ENCODE data around the gene SETD7. TPM values are rescaled to one million over a fixed set of nuclear protein-coding genes. Genes with fewer than 3 reads are reported as not detected.

Gene SETD7
- total and polyA plus RNA-seq, 12 donors = 7.4 to 49.1 (median 41.5) TPM

DNA sequence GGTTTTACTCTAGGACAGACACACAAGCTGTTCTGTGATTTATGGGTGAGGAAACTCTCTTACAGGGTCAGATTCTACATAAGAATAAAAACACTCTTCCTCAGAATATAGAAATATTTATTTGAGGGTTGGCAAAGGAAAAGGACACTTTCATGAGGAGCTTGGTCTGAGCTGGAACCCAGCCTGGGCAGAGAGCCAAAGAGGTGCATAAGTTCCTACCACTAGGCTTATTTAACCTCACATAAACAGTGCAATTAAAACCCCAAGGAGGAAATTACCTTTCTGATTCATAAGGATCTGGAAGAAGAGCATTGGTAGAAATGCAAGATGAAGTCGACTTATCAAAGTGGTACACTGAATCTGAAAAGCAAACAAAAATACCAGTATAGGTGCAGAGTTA, 32.9 kb downstream of the SETD7 start:
- TF ChIP-seq CTCF (IDR thresholded peaks at IDR 0.05) (no peak), POLR2A (IDR thresholded peaks at IDR 0.05) (no peak)
- no peaks in the 10 kb centered on the region for H3K27me3 ChIP-seq
- H3K4me3 ChIP-seq = no peak overlapping the region
- H3K4me1 ChIP-seq (replicated peaks in 1 of 2) = no peaks in the 10 kb centered on the region
- intact Hi-C loops (cut with DNase I) = no loop called here
- no peaks in the 10 kb centered on the region for H3K9me3 ChIP-seq (replicated peaks in 1 of 3)
- H3K27ac ChIP-seq = no peak overlapping the region
- peaks cover 0 to 49% of the 10 kb centered on the region in 2 donors for H3K36me3 ChIP-seq (replicated peaks in 1 of 2)
- DNase-seq = peak in 2 of 7 donors; percentile 33 to 42
- 92 to 96% (median 93%) methylated on average over 1 of the region's 1 CpG for WGBS, 4 donors

GRCh38 chr4:139522457-139522856, 33.6 kb downstream of the SETD7 start:
- Histone ChIP-seq H3K36me3 (replicated peaks in 1 of 2) (peaks cover 0 to 50% of the 10 kb centered on the region in 2 donors), H3K27me3 (no peaks in the 10 kb centered on the region), H3K4me3 (no peak overlapping the region), H3K9me3 (replicated peaks in 1 of 3) (no peaks in the 10 kb centered on the region), H3K27ac (no peak overlapping the region), H3K4me1 (replicated peaks in 1 of 2) (no peaks in the 10 kb centered on the region)
- TF ChIP-seq CTCF (IDR thresholded peaks at IDR 0.05) (no peak), POLR2A (IDR thresholded peaks at IDR 0.05) (no peak)
- WGBS, 4 donors = 79 to 86% (median 82%) methylated on average over 4 of the region's 4 CpGs
- no peak for DNase-seq
- intact Hi-C loops (cut with DNase I) = no loop called here

- H3K4me1 ChIP-seq (replicated peaks in 1 of 2) = no peaks in the 10 kb centered on the region
- H3K36me3 ChIP-seq (replicated peaks in 1 of 2) = peaks cover 0 to 50% of the 10 kb centered on the region in 2 donors
- 85 to 89% (median 88%) methylated on average over 4 of the region's 4 CpGs for WGBS, 4 donors
- TF ChIP-seq CTCF (IDR thresholded peaks at IDR 0.05) (no peak), POLR2A (IDR thresholded peaks at IDR 0.05) (no peak)
- no peak overlapping the region for H3K4me3 ChIP-seq
- intact Hi-C loops (cut with DNase I) = no loop called here
- H3K27me3 ChIP-seq = no peaks in the 10 kb centered on the region
- no peak for DNase-seq
- no peaks in the 10 kb centered on the region for H3K9me3 ChIP-seq (replicated peaks in 1 of 3)
- no peak overlapping the region for H3K27ac ChIP-seq
Observed at GRCh38 chr4:139521754-139522401, 34.1 kb downstream of the SETD7 start.

DNA sequence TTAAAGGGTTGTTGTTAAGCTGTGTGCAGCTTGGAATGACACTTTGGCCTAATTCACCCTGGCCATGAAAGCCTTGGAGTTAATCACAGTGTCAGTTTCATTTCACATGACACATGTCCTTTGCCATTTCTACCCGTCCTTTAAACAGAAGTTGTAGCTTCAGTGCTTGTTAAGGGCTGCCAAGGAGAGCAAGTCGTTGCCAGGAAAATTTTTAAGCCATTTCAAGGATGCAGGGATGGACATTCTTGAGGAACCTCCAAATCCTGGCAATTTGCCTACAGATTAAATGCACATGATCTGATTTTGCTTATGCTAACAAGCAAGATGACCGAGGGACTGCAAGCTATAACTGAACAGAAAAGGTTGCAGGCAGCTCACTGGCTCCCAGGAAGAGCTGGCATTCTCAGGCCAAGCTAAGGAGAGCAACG, 40.5 kb downstream of the SETD7 start:
- Histone ChIP-seq H3K36me3 (replicated peaks in 1 of 2) (peaks cover 0 to 36% of the 10 kb centered on the region in 2 donors), H3K4me3 (no peak overlapping the region), H3K9me3 (replicated peaks in 1 of 3) (no peaks in the 10 kb centered on the region), H3K4me1 (replicated peaks in 1 of 2) (peaks cover 0 to 16% of the 10 kb centered on the region in 2 donors), H3K27ac (peak overlapping the region; percentile 13 to 54 (median 38)), H3K27me3 (no peaks in the 10 kb centered on the region)
- TF ChIP-seq CTCF (IDR thresholded peaks at IDR 0.05) (no peak), POLR2A (IDR thresholded peaks at IDR 0.05) (no peak)
- intact Hi-C loops (cut with DNase I) = no loop called here
- WGBS, 4 donors = 27 to 36% (median 31%) methylated on average over 4 of the region's 4 CpGs
- DNase-seq = peak in 6 of 7 donors; percentile 26 to 68 (median 35)
